Esophagus (tissue), 2 donors: Measurements from ENCODE around the gene ARHGDIG. TPM values are rescaled to one million over a fixed set of nuclear protein-coding genes. Genes with fewer than 3 reads are reported as not detected.

Source experiments
- H3K27ac ChIP-seq, 2 donors: one replicate each; pipeline ENCODE4 v1.5.1; 2013; ENCODE audit warnings: low read depth in 2 of 2, mild to moderate bottlenecking in 2 of 2, inconsistent platforms in 1 of 2, low read length in 1 of 2, moderate library complexity in 1 of 2
- H3K27me3 ChIP-seq, 2 donors: one replicate each; pipeline ENCODE4 v1.6.1; 2013; ENCODE audit warnings: low read length in 2 of 2, control low read depth in 1 of 2, mild to moderate bottlenecking in 1 of 2; ENCODE audit not compliant: insufficient read depth in 2 of 2, control insufficient read depth in 1 of 2
- H3K36me3 ChIP-seq, 2 donors: one replicate each; pipeline ENCODE4 v1.6.1; 2013; ENCODE audit warnings: low read length in 1 of 2; ENCODE audit not compliant: control insufficient read depth in 2 of 2, insufficient read depth in 2 of 2
- H3K4me1 ChIP-seq, 2 donors: one replicate each; pipeline ENCODE4 v1.6.1; 2013; ENCODE audit warnings: low read length in 1 of 2; ENCODE audit not compliant: control insufficient read depth in 2 of 2, insufficient read depth in 2 of 2
- H3K4me3 ChIP-seq, 2 donors: one replicate each; pipeline ENCODE4 v1.5.1; 2013; ENCODE audit warnings: low read length in 2 of 2, mild to moderate bottlenecking in 2 of 2, low read depth in 1 of 2, moderate library complexity in 1 of 2
- H3K9me3 ChIP-seq, 2 donors: one replicate each; pipeline ENCODE4 v1.6.1; 2013; ENCODE audit warnings: mild to moderate bottlenecking in 2 of 2, low read depth in 1 of 2, low read length in 1 of 2, moderate library complexity in 1 of 2; ENCODE audit not compliant: control insufficient read depth in 2 of 2, insufficient read depth in 1 of 2
- WGBS, 2 donors: extraction: QIAGEN DNeasy Blood & Tissue Kit; methylation state at CpG; one replicate each; pipeline ENCODE4 v1.1.7; 2013; 5-methylcytosine and 5-hydroxymethylcytosine counted together
- polyA plus RNA-seq, 2 donors: library from polyadenylated mRNA; stranded (reverse); fragments of 200-250 nt; gene quantifications; one replicate each; pipeline ENCODE4 v1.2.3, GENCODE V29; 2013
- donor health status: healthy with polysubstance abuse.
- donor health status: Bipolar disorder and iron deficiency.

Gene ARHGDIG
- under 1 TPM; 0.24 to 0.33 TPM for polyA plus RNA-seq

GRCh38 chr16:280552-280951 lies at the start of gene ARHGDIG:
Gene ARHGDIG (plus strand): TSS chr16:280591. CDS start chr16:280681, 90 bp downstream.
- no peaks in the 10 kb centered on the region for H3K36me3 ChIP-seq
- peaks cover 0 to 9% of the 10 kb centered on the region in 2 donors for H3K27me3 ChIP-seq
- H3K4me1 ChIP-seq: peaks cover 0 to 6% of the 10 kb centered on the region in 2 donors
- H3K27ac ChIP-seq: no peak within 1 kb of the TSS
- no peaks in the 10 kb centered on the region for H3K9me3 ChIP-seq
- 0 to 2% methylated on average over 15 to 54 of the region's 54 CpGs for WGBS, 2 donors
- peak within 1 kb of the TSS in 1 of 2 donors; percentile 30 for H3K4me3 ChIP-seq

GRCh38 chr16:230949-231348 lies 49.4 kb upstream of the ARHGDIG start:
- Histone ChIP-seq H3K36me3 (peaks cover 2 to 5% of the 10 kb centered on the region in 2 donors), H3K27ac (no peak overlapping the region), H3K4me3 (no peak overlapping the region), H3K27me3 (no peaks in the 10 kb centered on the region), H3K9me3 (no peaks in the 10 kb centered on the region), H3K4me1 (peaks cover 0 to 5% of the 10 kb centered on the region in 2 donors)
- 76 to 80% methylated on average over 22 of the region's 22 CpGs for WGBS, 2 donors

GRCh38 chr16:234468-235305 lies 45.7 kb upstream of the ARHGDIG start, which contains the start of gene FAM234A:
Gene FAM234A (plus strand): TSS chr16:234821. CDS start chr16:254414, 19,593 bp downstream.
- Histone ChIP-seq H3K4me1 (peaks cover 0 to 3% of the 10 kb centered on the region in 2 donors), H3K36me3 (no peaks in the 10 kb centered on the region), H3K27me3 (no peaks in the 10 kb centered on the region), H3K4me3 (peak within 1 kb of the TSS; percentile 82 to 88), H3K27ac (peak within 1 kb of the TSS; percentile 99), H3K9me3 (no peaks in the 10 kb centered on the region)
- 0 to 1% methylated on average over 61 to 85 of the region's 85 CpGs for WGBS, 2 donors

- Histone ChIP-seq H3K9me3 (no peaks in the 10 kb centered on the region), H3K4me3 (no peak overlapping the region), H3K27ac (peak overlapping the region; percentile 17 to 54), H3K36me3 (no peaks in the 10 kb centered on the region), H3K27me3 (no peaks in the 10 kb centered on the region), H3K4me1 (peaks cover 0 to 8% of the 10 kb centered on the region in 2 donors)
- WGBS, 2 donors: 70 to 78% methylated on average over 3 of the region's 3 CpGs
Observed at GRCh38 chr16:239948-240277, 40.5 kb upstream of the ARHGDIG start.

GRCh38 chr16:240559-240958 lies 39.8 kb upstream of the ARHGDIG start:
- 82 to 85% methylated on average over 8 of the region's 8 CpGs for WGBS, 2 donors

GRCh38 chr16:242281-242680 lies 38.1 kb upstream of the ARHGDIG start:
- WGBS, 2 donors: 84 to 87% methylated on average over 10 of the region's 10 CpGs
- Histone ChIP-seq H3K36me3 (no peaks in the 10 kb centered on the region), H3K27ac (peak overlapping the region; percentile 34 to 70), H3K4me3 (no peak overlapping the region), H3K4me1 (peaks cover 0 to 8% of the 10 kb centered on the region in 2 donors), H3K9me3 (no peaks in the 10 kb centered on the region), H3K27me3 (no peaks in the 10 kb centered on the region)

More at GRCh38 chr16:240559-240958, 39.8 kb upstream of the ARHGDIG start:
- H3K4me3 ChIP-seq: no peak overlapping the region
- H3K27me3 ChIP-seq: no peaks in the 10 kb centered on the region
- no peaks in the 10 kb centered on the region for H3K9me3 ChIP-seq
- peaks cover 0 to 8% of the 10 kb centered on the region in 2 donors for H3K4me1 ChIP-seq
- H3K36me3 ChIP-seq: no peaks in the 10 kb centered on the region
- peak overlapping the region; percentile 54 to 78 for H3K27ac ChIP-seq

GRCh38 chr16:243348-243747 lies 37.0 kb upstream of the ARHGDIG start:
- Histone ChIP-seq H3K27me3 (no peaks in the 10 kb centered on the region), H3K27ac (no peak overlapping the region), H3K4me3 (no peak overlapping the region), H3K4me1 (peaks cover 0 to 8% of the 10 kb centered on the region in 2 donors), H3K9me3 (no peaks in the 10 kb centered on the region), H3K36me3 (no peaks in the 10 kb centered on the region)
- 70 to 72% methylated on average over 4 of the region's 4 CpGs for WGBS, 2 donors

- 93 to 94% methylated on average over 9 of the region's 9 CpGs for WGBS, 2 donors
- no peaks in the 10 kb centered on the region for H3K27me3 ChIP-seq
- no peak overlapping the region for H3K27ac ChIP-seq
Observed at GRCh38 chr16:245105-245504, 35.3 kb upstream of the ARHGDIG start.

GRCh38 chr16:247027-247426 lies 33.4 kb upstream of the ARHGDIG start:
- WGBS, 2 donors: 92 to 96% methylated on average over 12 of the region's 12 CpGs
- Histone ChIP-seq H3K9me3 (no peaks in the 10 kb centered on the region), H3K4me3 (no peak overlapping the region), H3K27ac (no peak overlapping the region), H3K4me1 (no peaks in the 10 kb centered on the region), H3K27me3 (no peaks in the 10 kb centered on the region), H3K36me3 (peaks cover 0 to 4% of the 10 kb centered on the region in 2 donors)

More at GRCh38 chr16:245105-245504, 35.3 kb upstream of the ARHGDIG start:
- H3K9me3 ChIP-seq: no peaks in the 10 kb centered on the region
- no peak overlapping the region for H3K4me3 ChIP-seq
- H3K36me3 ChIP-seq: peaks cover 0 to 4% of the 10 kb centered on the region in 2 donors
- H3K4me1 ChIP-seq: peaks cover 0 to 5% of the 10 kb centered on the region in 2 donors
